ENCODE results near the gene TMEM94.

Gene TMEM94

DNA sequence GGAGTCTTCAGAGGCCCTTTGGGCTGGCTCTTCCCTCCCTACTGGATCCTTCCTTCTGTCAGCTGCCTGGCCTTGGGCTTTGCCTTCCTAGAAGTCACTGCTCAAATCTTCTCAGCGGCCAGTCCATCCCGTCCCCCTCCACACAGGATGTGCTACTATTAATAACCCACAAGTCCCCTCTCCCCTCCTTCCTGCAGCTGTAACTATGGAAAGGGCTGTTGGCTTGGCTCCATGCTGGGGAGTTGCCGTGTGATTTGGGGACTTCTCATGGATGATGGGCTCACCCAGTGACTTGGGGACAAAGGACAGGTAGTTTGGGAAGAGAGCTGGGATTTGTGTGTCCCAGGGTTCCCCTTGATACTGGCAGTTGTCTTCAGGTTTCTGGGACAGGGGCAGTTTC, 19.4 kb downstream of the TMEM94 start (continued):
- TF ChIP-seq, protein P1, sequence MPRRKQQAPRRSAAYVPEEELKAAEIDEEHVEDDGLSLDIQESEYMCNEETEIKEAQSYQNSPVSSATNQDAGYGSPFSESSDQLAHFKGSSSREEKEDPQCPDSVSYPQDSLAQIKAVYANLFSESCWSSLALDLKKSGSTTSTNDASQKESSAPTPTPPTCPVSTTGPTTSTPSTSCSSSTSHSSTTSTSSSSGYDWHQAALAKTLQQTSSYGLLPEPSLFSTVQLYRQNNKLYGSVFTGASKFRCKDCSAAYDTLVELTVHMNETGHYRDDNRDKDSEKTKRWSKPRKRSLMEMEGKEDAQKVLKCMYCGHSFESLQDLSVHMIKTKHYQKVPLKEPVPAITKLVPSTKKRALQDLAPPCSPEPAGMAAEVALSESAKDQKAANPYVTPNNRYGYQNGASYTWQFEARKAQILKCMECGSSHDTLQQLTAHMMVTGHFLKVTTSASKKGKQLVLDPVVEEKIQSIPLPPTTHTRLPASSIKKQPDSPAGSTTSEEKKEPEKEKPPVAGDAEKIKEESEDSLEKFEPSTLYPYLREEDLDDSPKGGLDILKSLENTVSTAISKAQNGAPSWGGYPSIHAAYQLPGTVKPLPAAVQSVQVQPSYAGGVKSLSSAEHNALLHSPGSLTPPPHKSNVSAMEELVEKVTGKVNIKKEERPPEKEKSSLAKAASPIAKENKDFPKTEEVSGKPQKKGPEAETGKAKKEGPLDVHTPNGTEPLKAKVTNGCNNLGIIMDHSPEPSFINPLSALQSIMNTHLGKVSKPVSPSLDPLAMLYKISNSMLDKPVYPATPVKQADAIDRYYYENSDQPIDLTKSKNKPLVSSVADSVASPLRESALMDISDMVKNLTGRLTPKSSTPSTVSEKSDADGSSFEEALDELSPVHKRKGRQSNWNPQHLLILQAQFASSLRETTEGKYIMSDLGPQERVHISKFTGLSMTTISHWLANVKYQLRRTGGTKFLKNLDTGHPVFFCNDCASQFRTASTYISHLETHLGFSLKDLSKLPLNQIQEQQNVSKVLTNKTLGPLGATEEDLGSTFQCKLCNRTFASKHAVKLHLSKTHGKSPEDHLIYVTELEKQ (tag by site-specific recombination; IDR thresholded peaks at IDR 0.05; ENCODE audit: borderline replicate concordance), result no peak
- TF ChIP-seq HOXA7 (CRISPR knock-in tag; IDR thresholded peaks at IDR 0.05; ENCODE audit: borderline replicate concordance), result no peak
- TF ChIP-seq, protein P2, sequence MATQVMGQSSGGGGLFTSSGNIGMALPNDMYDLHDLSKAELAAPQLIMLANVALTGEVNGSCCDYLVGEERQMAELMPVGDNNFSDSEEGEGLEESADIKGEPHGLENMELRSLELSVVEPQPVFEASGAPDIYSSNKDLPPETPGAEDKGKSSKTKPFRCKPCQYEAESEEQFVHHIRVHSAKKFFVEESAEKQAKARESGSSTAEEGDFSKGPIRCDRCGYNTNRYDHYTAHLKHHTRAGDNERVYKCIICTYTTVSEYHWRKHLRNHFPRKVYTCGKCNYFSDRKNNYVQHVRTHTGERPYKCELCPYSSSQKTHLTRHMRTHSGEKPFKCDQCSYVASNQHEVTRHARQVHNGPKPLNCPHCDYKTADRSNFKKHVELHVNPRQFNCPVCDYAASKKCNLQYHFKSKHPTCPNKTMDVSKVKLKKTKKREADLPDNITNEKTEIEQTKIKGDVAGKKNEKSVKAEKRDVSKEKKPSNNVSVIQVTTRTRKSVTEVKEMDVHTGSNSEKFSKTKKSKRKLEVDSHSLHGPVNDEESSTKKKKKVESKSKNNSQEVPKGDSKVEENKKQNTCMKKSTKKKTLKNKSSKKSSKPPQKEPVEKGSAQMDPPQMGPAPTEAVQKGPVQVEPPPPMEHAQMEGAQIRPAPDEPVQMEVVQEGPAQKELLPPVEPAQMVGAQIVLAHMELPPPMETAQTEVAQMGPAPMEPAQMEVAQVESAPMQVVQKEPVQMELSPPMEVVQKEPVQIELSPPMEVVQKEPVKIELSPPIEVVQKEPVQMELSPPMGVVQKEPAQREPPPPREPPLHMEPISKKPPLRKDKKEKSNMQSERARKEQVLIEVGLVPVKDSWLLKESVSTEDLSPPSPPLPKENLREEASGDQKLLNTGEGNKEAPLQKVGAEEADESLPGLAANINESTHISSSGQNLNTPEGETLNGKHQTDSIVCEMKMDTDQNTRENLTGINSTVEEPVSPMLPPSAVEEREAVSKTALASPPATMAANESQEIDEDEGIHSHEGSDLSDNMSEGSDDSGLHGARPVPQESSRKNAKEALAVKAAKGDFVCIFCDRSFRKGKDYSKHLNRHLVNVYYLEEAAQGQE (tag by site-specific recombination; IDR thresholded peaks at IDR 0.05), result no peak
- TF ChIP-seq, protein P3, sequence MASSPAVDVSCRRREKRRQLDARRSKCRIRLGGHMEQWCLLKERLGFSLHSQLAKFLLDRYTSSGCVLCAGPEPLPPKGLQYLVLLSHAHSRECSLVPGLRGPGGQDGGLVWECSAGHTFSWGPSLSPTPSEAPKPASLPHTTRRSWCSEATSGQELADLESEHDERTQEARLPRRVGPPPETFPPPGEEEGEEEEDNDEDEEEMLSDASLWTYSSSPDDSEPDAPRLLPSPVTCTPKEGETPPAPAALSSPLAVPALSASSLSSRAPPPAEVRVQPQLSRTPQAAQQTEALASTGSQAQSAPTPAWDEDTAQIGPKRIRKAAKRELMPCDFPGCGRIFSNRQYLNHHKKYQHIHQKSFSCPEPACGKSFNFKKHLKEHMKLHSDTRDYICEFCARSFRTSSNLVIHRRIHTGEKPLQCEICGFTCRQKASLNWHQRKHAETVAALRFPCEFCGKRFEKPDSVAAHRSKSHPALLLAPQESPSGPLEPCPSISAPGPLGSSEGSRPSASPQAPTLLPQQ (tag by site-specific recombination; IDR thresholded peaks at IDR 0.05), result no peak
- TF ChIP-seq, protein P4, sequence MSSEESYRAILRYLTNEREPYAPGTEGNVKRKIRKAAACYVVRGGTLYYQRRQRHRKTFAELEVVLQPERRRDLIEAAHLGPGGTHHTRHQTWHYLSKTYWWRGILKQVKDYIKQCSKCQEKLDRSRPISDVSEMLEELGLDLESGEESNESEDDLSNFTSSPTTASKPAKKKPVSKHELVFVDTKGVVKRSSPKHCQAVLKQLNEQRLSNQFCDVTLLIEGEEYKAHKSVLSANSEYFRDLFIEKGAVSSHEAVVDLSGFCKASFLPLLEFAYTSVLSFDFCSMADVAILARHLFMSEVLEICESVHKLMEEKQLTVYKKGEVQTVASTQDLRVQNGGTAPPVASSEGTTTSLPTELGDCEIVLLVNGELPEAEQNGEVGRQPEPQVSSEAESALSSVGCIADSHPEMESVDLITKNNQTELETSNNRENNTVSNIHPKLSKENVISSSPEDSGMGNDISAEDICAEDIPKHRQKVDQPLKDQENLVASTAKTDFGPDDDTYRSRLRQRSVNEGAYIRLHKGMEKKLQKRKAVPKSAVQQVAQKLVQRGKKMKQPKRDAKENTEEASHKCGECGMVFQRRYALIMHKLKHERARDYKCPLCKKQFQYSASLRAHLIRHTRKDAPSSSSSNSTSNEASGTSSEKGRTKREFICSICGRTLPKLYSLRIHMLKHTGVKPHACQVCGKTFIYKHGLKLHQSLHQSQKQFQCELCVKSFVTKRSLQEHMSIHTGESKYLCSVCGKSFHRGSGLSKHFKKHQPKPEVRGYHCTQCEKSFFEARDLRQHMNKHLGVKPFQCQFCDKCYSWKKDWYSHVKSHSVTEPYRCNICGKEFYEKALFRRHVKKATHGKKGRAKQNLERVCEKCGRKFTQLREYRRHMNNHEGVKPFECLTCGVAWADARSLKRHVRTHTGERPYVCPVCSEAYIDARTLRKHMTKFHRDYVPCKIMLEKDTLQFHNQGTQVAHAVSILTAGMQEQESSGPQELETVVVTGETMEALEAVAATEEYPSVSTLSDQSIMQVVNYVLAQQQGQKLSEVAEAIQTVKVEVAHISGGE (tag by site-specific recombination; conservative IDR thresholded peaks at IDR 0.05; ENCODE audit: low read depth), result no peak
- no peak for TF ChIP-seq ZNF623 (tag by site-specific recombination; IDR thresholded peaks at IDR 0.05)
- TF ChIP-seq, protein P5, sequence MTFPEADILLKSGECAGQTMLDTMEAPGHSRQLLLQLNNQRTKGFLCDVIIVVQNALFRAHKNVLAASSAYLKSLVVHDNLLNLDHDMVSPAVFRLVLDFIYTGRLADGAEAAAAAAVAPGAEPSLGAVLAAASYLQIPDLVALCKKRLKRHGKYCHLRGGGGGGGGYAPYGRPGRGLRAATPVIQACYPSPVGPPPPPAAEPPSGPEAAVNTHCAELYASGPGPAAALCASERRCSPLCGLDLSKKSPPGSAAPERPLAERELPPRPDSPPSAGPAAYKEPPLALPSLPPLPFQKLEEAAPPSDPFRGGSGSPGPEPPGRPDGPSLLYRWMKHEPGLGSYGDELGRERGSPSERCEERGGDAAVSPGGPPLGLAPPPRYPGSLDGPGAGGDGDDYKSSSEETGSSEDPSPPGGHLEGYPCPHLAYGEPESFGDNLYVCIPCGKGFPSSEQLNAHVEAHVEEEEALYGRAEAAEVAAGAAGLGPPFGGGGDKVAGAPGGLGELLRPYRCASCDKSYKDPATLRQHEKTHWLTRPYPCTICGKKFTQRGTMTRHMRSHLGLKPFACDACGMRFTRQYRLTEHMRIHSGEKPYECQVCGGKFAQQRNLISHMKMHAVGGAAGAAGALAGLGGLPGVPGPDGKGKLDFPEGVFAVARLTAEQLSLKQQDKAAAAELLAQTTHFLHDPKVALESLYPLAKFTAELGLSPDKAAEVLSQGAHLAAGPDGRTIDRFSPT (tag by site-specific recombination; IDR thresholded peaks at IDR 0.05), result no peak

DNA sequence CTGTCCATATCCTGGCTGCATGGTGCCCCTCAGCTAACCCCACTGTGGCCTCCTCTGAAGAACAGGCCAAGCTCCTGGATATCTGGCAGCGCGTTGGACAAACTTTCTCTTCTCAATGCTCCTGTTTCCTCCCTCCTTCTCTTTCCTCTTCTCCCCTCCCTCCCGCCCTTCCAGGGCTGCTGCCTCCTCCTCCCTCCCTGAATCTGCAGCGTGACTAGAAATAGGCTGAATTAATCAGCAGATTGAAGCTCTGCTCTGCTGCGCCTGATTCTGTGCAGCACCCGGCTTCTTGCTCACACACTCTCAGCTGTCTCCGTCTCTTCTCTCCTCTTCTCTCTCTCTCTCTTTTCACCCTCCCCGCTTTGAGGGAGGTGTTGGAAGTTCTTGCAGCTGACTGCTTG, 19.8 kb downstream of the TMEM94 start:
- Histone ChIP-seq H3K9me3 (ENCODE audit: control insufficient read depth, insufficient read depth, low read depth, low read length) (no peaks in the 10 kb centered on the region), H3K4me1 (ENCODE audit: control insufficient read depth, insufficient read depth, low read length) (peaks cover 2% of the 10 kb centered on the region; the same call in 1 of the 2 replicates), H3K36me3 (ENCODE audit: control insufficient read depth in 2 of 2, insufficient read depth in 1 of 2, low read length in 2 of 2) (peaks cover 0 to 44% of the 10 kb centered on the region in 2 experiments; a peak in 2 of 3 replicates), H3K4me3 (ENCODE audit: low read depth, low read length) (no peak overlapping the region), H3K27ac (ENCODE audit: extremely low read depth, low read depth, low read length) (no peak overlapping the region)
- POLR2A ChIA-PET, result interaction anchor here (0.5 to 1.5 kb wide), 3 partner anchors 10 to 73 kb away, joined by 4 to 5 read pairs (median 5); partner anchors contain the start of gene TMEM94
- CTCF ChIA-PET, result interaction anchor here (0.7 to 1.2 kb wide), 3 partner anchors 40 to 310 kb away, joined by 3 read pairs; partner anchors contain the start of gene TSEN54
- TF ChIP-seq, protein P6, sequence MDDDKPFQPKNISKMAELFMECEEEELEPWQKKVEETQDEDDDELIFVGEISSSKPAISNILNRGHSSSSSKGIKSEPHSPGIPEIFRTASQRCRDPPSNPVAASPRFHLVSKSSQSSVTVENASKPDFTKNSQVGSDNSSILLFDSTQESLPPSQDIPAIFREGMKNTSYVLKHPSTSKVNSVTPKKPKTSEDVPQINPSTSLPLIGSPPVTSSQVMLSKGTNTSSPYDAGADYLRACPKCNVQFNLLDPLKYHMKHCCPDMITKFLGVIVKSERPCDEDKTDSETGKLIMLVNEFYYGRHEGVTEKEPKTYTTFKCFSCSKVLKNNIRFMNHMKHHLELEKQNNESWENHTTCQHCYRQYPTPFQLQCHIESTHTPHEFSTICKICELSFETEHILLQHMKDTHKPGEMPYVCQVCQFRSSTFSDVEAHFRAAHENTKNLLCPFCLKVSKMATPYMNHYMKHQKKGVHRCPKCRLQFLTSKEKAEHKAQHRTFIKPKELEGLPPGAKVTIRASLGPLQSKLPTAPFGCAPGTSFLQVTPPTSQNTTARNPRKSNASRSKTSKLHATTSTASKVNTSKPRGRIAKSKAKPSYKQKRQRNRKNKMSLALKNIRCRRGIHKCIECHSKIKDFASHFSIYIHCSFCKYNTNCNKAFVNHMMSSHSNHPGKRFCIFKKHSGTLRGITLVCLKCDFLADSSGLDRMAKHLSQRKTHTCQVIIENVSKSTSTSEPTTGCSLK (tag by site-specific recombination; IDR thresholded peaks at IDR 0.05), result no peak
- peak; percentile 66 for TF ChIP-seq ZNF341 (tag by site-specific recombination; IDR thresholded peaks at IDR 0.05; ENCODE audit: low read depth)
